T-cell (primary cell): ENCODE measurements around the gene INPP5A. TPM values are rescaled to one million over a fixed set of nuclear protein-coding genes. Genes with fewer than 3 reads are reported as not detected.
"Not testable (repeated sequence)": the region's sequence is repeated elsewhere in the genome, so short reads cannot be mapped to it uniquely, and the experiment has no call there.

Experiments
- ATAC-seq, 4 experiments: fragments of 200-7000 bp in 3 of 4; fragments of 150-1000 bp in 1 of 4; cut with Tn5 transposase; replicated peaks in 1 of 4; 1 replicate in 3 of 4; 2 replicates in 1 of 4; pipeline ENCODE4 v1.10.0; 2021; ENCODE audit warnings: moderate library complexity in 3 of 4, mild to moderate bottlenecking in 2 of 4, moderate number of reproducible peaks in 1 of 4
- CTCF ChIA-PET, 2 donors: fragments of 300-600 bp; sonication (Branson Sonifier 250); formaldehyde crosslinking; loops; one replicate each; lab custom pipeline; 2022; ENCODE audit warnings: antibody characterized with exemption in 2 of 2; lab: Charles Lee
- POLR2A ChIA-PET, 2 donors: fragments of 300-600 bp; sonication (Branson Sonifier 250); formaldehyde crosslinking; loops; one replicate each; lab custom pipeline; 2022; ENCODE audit warnings: antibody characterized with exemption in 2 of 2; lab: Charles Lee
- DNase-seq, 35 experiments: peaks; one replicate each; pipeline versions ENCODE4 v3.0.0 to v3.0.0-alpha.2; 2013 to 2023
- H3K27ac ChIP-seq: one replicate; pipeline ENCODE4 v1.5.1; 2013; ENCODE audit warnings: low read length
- H3K27me3 ChIP-seq, 2 experiments: replicated peaks in 1 of 2; 1 replicate in 1 of 2; 2 replicates in 1 of 2; pipeline versions ENCODE4 v1.6.1 to v1.7.0; 2013; ENCODE audit warnings: low read length in 1 of 2, mixed read lengths in 1 of 2; ENCODE audit not compliant: control insufficient read depth in 2 of 2, insufficient read depth in 2 of 2; ENCODE audit errors: extremely low read depth in 1 of 2
- H3K36me3 ChIP-seq, 2 donors: 1 replicate in 1 of 2; 2 replicates in 1 of 2; pipeline versions ENCODE4 v1.6.1 to v1.7.0; 2013; ENCODE audit warnings: low read length in 1 of 2; ENCODE audit not compliant: control insufficient read depth in 2 of 2, insufficient read depth in 1 of 2; ENCODE audit errors: extremely low read depth in 1 of 2
- H3K4me1 ChIP-seq, 2 experiments: 1 replicate in 1 of 2; 2 replicates in 1 of 2; pipeline versions ENCODE4 v1.6.1 to v1.7.0; 2013; ENCODE audit warnings: low read length in 2 of 2, mixed read lengths in 1 of 2; ENCODE audit not compliant: insufficient read depth in 2 of 2, control insufficient read depth in 1 of 2; ENCODE audit errors: extremely low read depth in 1 of 2
- H3K4me3 ChIP-seq, 2 donors: 1 replicate in 1 of 2; 2 replicates in 1 of 2; pipeline versions ENCODE4 v1.5.1 to v1.7.0; 2013; ENCODE audit warnings: mild to moderate bottlenecking in 2 of 2, low read length in 1 of 2, moderate library complexity in 1 of 2; ENCODE audit not compliant: control insufficient read depth in 1 of 2; ENCODE audit errors: extremely low read depth in 1 of 2
- H3K9me3 ChIP-seq: 2 replicates; pipeline ENCODE4 v1.7.0; 2013
- H3K27ac Mint-ChIP-seq, 2 donors: one replicate each; pipeline ENCODE4 v1.8.0; 2020 to 2021; ENCODE audit warnings: mild to moderate bottlenecking in 2 of 2, mixed read lengths in 2 of 2
- H3K27me3 Mint-ChIP-seq, 2 donors: one replicate each; pipeline ENCODE4 v1.8.0; 2021 to 2022; ENCODE audit warnings: mixed read lengths in 2 of 2
- H3K36me3 Mint-ChIP-seq: one replicate; pipeline ENCODE4 v1.8.0; 2021; ENCODE audit warnings: mixed read lengths
- H3K4me1 Mint-ChIP-seq, 3 donors: one replicate each; pipeline ENCODE4 v1.8.0; 2020 to 2022; ENCODE audit warnings: mixed read lengths in 3 of 3, mild to moderate bottlenecking in 1 of 3
- H3K4me3 Mint-ChIP-seq, 3 donors: one replicate each; pipeline ENCODE4 v1.8.0; 2020 to 2022; ENCODE audit warnings: mild to moderate bottlenecking in 3 of 3, mixed read lengths in 3 of 3, moderate library complexity in 3 of 3
- H3K9me3 Mint-ChIP-seq, 3 donors: one replicate each; pipeline ENCODE4 v1.8.0; 2020 to 2022; ENCODE audit warnings: mixed read lengths in 3 of 3
- WGBS: methylation state at CpG from one replicate; pipeline ENCODE4 v1.1.5; 2013; ENCODE audit warnings: missing lambda C conversion rate; ENCODE audit not compliant: insufficient coverage; 5-methylcytosine and 5-hydroxymethylcytosine counted together
- total RNA-seq, 35 experiments: library from RNA in 6 of 35; stranded (reverse) in 6 of 35; fragments of 120-200 nt in 1 of 35; gene quantifications; one replicate each; pipeline versions ENCODE4 v1.2.1 to v1.2.4 and lab custom pipeline; 2013 to 2026

INPP5A gene
- total RNA-seq, 5 donors from 2014 or later (not counting 1 experiment from before 2014, with no cell fraction given), result 20.9 to 23.1 (median 22.9) TPM

DNA sequence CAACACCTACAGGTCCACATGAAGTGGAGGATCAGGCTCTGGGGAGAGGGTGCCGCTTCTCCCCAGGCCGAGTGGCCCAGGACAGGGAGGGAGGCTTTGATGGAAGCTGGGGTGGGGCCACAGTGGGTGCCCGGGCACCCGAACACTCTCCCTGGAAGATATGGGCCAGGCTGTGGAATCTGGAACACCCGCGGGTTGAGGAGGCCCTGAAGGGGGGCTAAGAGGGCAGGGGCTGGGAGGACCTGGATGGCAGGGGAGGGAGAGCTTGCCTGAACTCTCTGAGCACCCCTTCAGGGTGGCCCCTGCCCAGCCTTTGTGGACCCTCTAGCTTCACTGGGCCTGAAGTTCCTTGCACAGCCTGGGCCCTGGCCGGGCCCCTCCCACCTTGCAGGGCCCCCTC, 252.9 kb downstream of the INPP5A start:
- 51% methylated on average over 7 of the region's 7 CpGs for WGBS
- DNase-seq, result no peak
- H3K4me1 Mint-ChIP-seq, result no peaks in the 10 kb centered on the region
- no peak overlapping the region for H3K4me3 Mint-ChIP-seq
- H3K4me3 ChIP-seq, result no peak overlapping the region
- H3K4me1 ChIP-seq, result peaks cover 0 to 2% of the 10 kb centered on the region in 2 experiments
- no peaks in the 10 kb centered on the region for H3K36me3 Mint-ChIP-seq
- H3K27me3 Mint-ChIP-seq, result peaks cover 0 to 12% of the 10 kb centered on the region in 2 donors
- no peak for ATAC-seq
- no peaks in the 10 kb centered on the region for H3K36me3 ChIP-seq
- H3K27ac Mint-ChIP-seq, result no peak overlapping the region
- H3K27ac ChIP-seq, result no peak overlapping the region
- peaks cover 0 to 64% of the 10 kb centered on the region in 2 experiments for H3K27me3 ChIP-seq
- no peaks in the 10 kb centered on the region for H3K9me3 Mint-ChIP-seq
- H3K9me3 ChIP-seq, result no peaks in the 10 kb centered on the region
- ChIA-PET CTCF (no interaction called here), POLR2A (no interaction called here)

DNA sequence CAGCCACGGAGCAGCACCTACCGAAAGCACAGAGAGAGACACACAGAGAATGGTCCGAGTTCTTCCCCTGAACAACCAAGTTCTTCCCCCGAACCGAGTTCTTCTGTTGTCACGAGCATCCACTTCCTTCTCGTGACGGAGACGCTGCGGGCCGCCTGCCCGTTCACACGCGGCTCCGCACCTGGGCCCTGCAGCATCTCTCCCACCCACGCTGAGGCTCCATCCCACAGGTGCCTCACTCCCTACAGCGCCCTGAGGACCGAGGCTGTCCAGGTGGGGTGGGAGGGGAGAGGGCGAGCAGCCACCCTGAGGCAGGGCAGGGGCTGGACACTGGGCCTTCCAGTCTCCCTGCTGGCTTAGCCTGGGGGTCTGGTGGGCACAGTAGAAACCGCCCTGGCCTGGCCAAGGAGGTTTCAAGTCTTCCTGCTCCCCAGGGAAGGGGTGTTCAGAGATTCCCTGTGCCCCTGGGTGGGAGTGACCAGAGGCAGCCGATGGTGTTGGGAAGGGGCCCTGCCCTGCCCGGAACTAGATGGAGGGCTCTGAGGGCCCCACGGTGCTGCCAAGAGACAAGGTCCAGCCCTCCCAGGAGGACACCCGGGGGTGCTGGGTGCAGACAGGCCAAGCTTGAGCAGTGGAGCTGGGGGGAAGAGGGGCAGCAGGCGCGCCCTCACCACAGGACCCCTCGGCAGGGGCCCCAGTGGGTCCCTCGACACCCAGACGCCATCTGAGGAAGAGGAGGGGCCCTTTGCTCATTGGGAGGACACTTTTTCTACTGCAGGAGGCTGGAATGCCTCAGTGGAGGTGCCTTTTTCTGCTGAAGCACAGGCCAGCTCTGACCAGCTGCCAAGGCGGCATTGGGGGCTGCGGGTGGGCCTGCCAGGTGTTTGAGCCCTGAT, 253.6 kb downstream of the INPP5A start:
- Mint-ChIP-seq H3K27ac (no peak overlapping the region), H3K4me3 (no peak overlapping the region), H3K27me3 (peaks cover 0 to 12% of the 10 kb centered on the region in 2 donors), H3K9me3 (no peaks in the 10 kb centered on the region), H3K4me1 (no peaks in the 10 kb centered on the region), H3K36me3 (no peaks in the 10 kb centered on the region)
- H3K4me1 ChIP-seq, result peaks cover 0 to 2% of the 10 kb centered on the region in 2 experiments
- ATAC-seq (peak in 1 of 4 experiments; percentile 12), DNase-seq (no peak)
- ChIA-PET POLR2A (no interaction called here), CTCF (no interaction called here)
- WGBS, result 51% methylated on average over 21 of the region's 31 CpGs
- H3K4me3 ChIP-seq, result no peak overlapping the region
- H3K27me3 ChIP-seq, result peaks cover 0 to 63% of the 10 kb centered on the region in 2 experiments
- no peak overlapping the region for H3K27ac ChIP-seq
- no peaks in the 10 kb centered on the region for H3K9me3 ChIP-seq
- no peaks in the 10 kb centered on the region for H3K36me3 ChIP-seq

DNA sequence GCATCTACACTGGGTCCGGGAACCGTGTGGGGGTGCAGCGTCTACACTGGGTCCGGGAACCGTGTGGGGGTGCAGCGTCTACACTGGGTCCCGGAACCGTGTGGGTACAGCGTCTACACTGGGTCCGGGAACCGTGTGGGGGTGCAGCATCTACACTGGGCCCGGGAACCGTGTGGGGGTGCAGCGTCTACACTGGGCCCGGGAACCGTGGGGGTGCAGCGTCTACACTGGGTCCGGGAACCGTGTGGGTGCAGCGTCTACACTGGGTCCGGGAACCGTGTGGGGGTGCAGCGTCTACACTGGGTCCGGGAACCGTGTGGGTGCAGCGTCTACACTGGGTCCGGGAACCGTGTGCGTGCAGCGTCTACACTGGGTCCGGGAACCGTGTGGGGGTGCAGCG, 254.5 kb downstream of the INPP5A start:
- H3K27ac ChIP-seq, H3K4me3 ChIP-seq, H3K4me1 Mint-ChIP-seq, H3K9me3 ChIP-seq, H3K9me3 Mint-ChIP-seq, CTCF ChIA-PET, DNase-seq, ATAC-seq, H3K4me3 Mint-ChIP-seq, POLR2A ChIA-PET, H3K36me3 ChIP-seq, H3K36me3 Mint-ChIP-seq, H3K4me1 ChIP-seq, H3K27ac Mint-ChIP-seq: not testable (repeated sequence)
- peaks cover 0 to 56% of the 10 kb centered on the region in 2 experiments for H3K27me3 ChIP-seq
- peaks cover 0 to 12% of the 10 kb centered on the region in 2 donors for H3K27me3 Mint-ChIP-seq
- 98% methylated on average over 19 of the region's 33 CpGs for WGBS

DNA sequence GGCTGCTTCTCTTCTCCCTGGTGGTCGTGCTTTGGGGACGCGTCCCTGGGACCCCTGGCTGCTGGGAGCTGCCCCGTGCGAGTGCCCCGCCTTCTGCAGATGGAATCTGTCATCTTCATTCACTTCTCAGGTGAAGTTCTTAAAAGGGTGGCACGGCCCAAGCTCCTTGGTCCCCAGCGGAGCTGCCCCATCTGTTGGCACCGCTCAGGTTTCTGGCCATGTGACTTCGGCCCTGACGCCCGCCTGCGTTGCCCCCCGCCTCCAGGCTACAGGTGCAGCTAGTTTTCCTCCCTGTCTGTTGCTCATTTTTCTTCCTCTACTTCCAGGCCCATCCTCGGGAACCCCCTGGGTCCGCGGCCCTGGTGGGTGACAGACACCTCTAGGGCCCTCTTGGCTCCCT, 255.2 kb downstream of the INPP5A start:
- no peak overlapping the region for H3K27ac ChIP-seq

DNA sequence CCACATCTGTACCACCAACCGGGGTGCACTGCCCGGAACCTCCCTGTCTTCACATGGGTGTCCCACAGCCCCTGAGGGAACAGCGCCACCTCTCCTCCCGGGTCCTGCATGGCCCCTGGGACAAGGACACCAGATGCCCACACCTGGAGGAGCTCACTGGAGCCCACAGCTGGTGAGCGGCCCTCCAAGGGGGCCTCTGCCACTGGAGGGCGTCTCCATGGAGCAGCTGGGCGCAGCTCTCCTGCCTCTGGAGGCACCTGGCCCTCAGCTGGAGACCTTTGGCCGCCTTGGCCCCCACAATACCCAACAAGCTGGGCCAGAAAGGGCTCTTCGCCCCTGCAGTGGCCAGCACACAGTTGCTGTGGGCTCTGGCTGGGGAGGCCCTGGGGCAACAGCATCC, 255.6 kb downstream of the INPP5A start:
- Histone ChIP-seq H3K27me3 (peaks cover 0 to 47% of the 10 kb centered on the region in 2 experiments), H3K9me3 (no peaks in the 10 kb centered on the region), H3K4me3 (no peak overlapping the region), H3K36me3 (no peaks in the 10 kb centered on the region), H3K4me1 (no peaks in the 10 kb centered on the region), H3K27ac (no peak overlapping the region)
- DNase-seq (no peak), ATAC-seq (no peak)
- Mint-ChIP-seq H3K36me3 (no peaks in the 10 kb centered on the region), H3K27me3 (peaks cover 0 to 12% of the 10 kb centered on the region in 2 donors), H3K9me3 (no peaks in the 10 kb centered on the region), H3K4me3 (no peak overlapping the region), H3K27ac (no peak overlapping the region), H3K4me1 (no peaks in the 10 kb centered on the region)
- ChIA-PET CTCF (no interaction called here), POLR2A (no interaction called here)
- WGBS, result 93% methylated on average over 6 of the region's 9 CpGs

More for the DNA sequence above, 255.2 kb downstream of the INPP5A start:
- H3K4me3 ChIP-seq, result no peak overlapping the region
- H3K9me3 Mint-ChIP-seq, result no peaks in the 10 kb centered on the region
- peaks cover 0 to 12% of the 10 kb centered on the region in 2 donors for H3K27me3 Mint-ChIP-seq
- 91% methylated on average over 14 of the region's 17 CpGs for WGBS
- H3K27me3 ChIP-seq, result peaks cover 0 to 51% of the 10 kb centered on the region in 2 experiments
- no peak for DNase-seq
- no peak for ATAC-seq
- H3K36me3 Mint-ChIP-seq, result no peaks in the 10 kb centered on the region
- no peaks in the 10 kb centered on the region for H3K4me1 ChIP-seq
- no peak overlapping the region for H3K27ac Mint-ChIP-seq
- H3K4me1 Mint-ChIP-seq, result no peaks in the 10 kb centered on the region
- ChIA-PET CTCF (no interaction called here), POLR2A (no interaction called here)
- H3K9me3 ChIP-seq, result no peaks in the 10 kb centered on the region
- H3K36me3 ChIP-seq, result no peaks in the 10 kb centered on the region
- no peak overlapping the region for H3K4me3 Mint-ChIP-seq

DNA sequence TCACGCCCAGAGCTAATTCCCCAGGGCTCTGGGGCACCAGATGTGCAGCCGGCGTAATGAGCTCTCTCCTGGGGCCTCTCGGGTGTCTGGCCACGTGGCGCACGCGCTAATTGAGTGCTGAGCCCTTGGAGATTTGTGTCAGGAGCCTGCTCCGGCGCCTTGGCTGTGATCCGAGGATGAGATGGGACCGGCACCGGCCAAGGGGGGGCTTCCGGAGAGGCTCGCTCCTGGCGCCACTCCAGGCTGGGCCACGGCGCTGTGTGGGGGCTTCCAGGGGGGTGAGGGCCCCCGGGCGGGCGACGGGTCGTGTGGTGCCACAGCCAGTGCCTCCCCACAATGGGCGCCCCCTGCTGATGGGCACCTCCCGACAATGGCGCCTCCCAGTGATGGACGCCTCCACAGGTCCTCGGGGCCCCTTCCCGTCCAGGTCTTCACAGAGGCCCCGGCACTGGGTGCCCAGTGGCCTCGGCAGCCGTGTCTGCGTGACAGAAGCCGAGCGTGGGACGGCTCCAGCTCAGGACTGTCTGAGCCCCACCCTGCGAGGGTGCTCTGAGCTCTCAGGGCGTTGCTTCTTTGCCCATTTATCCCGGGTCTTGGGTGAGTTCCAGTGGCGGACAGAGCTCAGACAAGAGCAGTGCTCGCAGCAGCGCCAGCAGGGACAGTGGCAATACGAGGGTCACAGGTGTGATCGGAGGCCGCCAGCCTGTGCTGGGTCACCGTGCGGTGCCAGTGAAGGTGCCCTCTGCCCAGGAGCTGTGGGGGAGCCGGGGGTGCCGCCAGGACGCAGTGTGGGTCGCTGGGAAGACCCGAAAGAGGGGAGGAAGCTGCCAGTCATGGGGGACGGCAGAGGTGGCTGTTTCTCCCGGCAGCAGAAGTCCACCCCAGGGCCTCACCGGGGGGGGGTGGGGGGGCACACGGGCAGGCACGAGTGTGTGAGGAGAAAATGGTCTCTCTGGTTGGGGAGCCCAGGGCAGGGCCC, 256.6 kb downstream of the INPP5A start:
- Mint-ChIP-seq H3K4me3 (no peak overlapping the region), H3K4me1 (no peaks in the 10 kb centered on the region), H3K36me3 (no peaks in the 10 kb centered on the region), H3K27ac (no peak overlapping the region), H3K9me3 (no peaks in the 10 kb centered on the region), H3K27me3 (peaks cover 0 to 8% of the 10 kb centered on the region in 2 donors)
- POLR2A ChIA-PET, result no interaction called here
- CTCF ChIA-PET, result no interaction called here
- ATAC-seq, result no peak
- H3K9me3 ChIP-seq, result no peaks in the 10 kb centered on the region
- no peak overlapping the region for H3K4me3 ChIP-seq
- no peaks in the 10 kb centered on the region for H3K4me1 ChIP-seq
- H3K27me3 ChIP-seq, result peaks cover 0 to 39% of the 10 kb centered on the region in 2 experiments
- no peak for DNase-seq
- no peak overlapping the region for H3K27ac ChIP-seq
- WGBS, result 74% methylated on average over 51 of the region's 57 CpGs
- no peaks in the 10 kb centered on the region for H3K36me3 ChIP-seq
